Astrocyte of the spinal cord (primary cell): ENCODE results near the gene TARS1.

Experiments used
- DNase-seq: peaks from one replicate; pipeline ENCODE4 v3.0.0; 2011; ENCODE audit warnings: low read depth, low spot score
- H3K4me3 ChIP-seq: 2 replicates; pipeline ENCODE4 v1.5.1; 2011; ENCODE audit warnings: low read depth, mild to moderate bottlenecking, low read length, moderate library complexity
- in situ Hi-C: cut with HindIII; loops from 2 replicates; pipeline ENCODE4 v1.10.0; 2017; ENCODE audit warnings: low sequenced_read_pairs
- TF ChIP-seq, protein P1 (sequence below): IDR thresholded peaks from 2 replicates; pipeline ENCODE4 v1.5.1; 2012; ENCODE audit warnings: low read depth, mild to moderate bottlenecking, low read length, inconsistent platforms

The TARS1 gene

DNA sequence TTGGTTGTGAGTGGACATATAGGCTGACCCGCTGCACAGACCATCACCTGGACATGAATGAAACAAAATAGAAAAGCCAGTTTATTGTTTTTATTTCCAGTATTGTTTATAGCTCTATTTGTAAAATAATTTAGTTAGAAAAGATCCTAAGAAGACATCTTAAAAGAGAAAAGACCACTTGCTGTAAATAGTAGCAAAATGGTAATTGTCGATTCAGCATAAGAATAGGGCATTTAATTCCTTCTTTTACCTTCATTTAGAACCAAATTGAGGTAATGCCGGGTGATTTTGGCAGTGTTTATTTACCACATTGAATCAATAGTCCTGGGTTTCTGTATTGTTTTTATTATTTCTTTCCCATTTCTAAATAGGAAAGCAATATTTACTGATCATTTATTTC lies 7.4 kb downstream of the TARS1 start:
- DNase-seq = no peak
- in situ Hi-C loops = no loop called here
- TF ChIP-seq, protein P1, sequence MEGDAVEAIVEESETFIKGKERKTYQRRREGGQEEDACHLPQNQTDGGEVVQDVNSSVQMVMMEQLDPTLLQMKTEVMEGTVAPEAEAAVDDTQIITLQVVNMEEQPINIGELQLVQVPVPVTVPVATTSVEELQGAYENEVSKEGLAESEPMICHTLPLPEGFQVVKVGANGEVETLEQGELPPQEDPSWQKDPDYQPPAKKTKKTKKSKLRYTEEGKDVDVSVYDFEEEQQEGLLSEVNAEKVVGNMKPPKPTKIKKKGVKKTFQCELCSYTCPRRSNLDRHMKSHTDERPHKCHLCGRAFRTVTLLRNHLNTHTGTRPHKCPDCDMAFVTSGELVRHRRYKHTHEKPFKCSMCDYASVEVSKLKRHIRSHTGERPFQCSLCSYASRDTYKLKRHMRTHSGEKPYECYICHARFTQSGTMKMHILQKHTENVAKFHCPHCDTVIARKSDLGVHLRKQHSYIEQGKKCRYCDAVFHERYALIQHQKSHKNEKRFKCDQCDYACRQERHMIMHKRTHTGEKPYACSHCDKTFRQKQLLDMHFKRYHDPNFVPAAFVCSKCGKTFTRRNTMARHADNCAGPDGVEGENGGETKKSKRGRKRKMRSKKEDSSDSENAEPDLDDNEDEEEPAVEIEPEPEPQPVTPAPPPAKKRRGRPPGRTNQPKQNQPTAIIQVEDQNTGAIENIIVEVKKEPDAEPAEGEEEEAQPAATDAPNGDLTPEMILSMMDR = no peak

DNA sequence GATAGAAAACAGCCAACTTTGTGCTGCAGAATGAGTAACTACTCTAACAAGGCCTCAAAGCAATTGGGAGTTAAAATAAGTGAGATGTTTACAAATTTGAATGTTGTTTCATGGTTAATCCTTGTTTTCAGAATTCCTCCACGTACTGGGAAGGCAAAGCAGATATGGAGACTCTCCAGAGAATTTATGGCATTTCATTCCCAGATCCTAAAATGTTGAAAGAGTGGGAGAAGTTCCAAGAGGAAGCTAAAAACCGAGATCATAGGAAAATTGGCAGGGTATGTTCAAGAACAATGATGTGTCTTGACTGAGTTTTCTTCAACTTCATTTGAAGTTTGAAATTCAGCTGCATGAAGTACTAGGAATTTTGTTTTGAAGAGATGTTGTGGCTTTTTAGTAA lies 16.4 kb downstream of the TARS1 start:
- in situ Hi-C loops = no loop called here
- TF ChIP-seq, protein P1 = no peak
- no peak for DNase-seq
- no peak overlapping the region for H3K4me3 ChIP-seq

More for the DNA sequence above, 7.4 kb downstream of the TARS1 start:
- H3K4me3 ChIP-seq = no peak overlapping the region

DNA sequence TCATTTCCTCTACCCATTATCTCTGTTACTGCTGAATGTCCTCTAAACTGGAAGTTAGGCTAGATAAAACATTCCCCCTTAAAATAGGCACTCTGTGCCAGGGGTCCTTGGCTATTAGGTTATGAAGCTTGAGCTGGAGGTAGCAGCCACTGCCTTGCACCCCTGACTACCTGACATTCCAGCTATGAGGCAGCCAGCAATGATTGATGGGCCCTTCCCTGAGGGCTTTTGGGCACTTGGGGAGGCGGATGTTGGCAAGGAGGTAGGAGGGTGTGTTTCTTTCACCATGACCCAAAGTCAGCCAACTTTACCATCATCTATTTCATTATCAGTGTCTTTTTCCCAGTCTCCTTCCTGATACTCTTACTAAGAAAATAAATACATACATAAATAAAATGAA lies 17.1 kb downstream of the TARS1 start:
- H3K4me3 ChIP-seq = no peak overlapping the region
- TF ChIP-seq, protein P1 = no peak
- in situ Hi-C loops = no loop called here
- DNase-seq = no peak

DNA sequence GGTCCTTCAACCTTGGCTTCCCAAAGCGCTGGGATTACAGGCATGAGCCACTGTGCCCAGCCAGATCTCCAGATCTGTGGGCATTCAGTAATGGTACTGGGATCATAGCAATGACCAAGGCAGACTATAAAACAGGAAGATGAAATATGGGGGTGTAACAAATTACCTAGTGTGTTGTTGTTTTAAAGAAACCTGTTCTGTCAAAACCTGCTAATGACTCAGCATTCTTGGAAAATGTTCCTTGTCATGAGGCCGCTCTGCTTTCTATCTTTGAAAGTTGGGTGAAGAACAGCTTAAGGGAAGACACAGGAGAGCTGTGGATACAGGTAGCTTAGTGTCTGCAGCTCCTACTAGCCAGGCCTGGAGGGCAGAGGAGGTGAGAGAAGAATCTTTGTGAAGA lies 19.4 kb downstream of the TARS1 start:
- no peak overlapping the region for H3K4me3 ChIP-seq
- TF ChIP-seq, protein P1 = no peak
- DNase-seq = no peak
- in situ Hi-C loops = no loop called here

DNA sequence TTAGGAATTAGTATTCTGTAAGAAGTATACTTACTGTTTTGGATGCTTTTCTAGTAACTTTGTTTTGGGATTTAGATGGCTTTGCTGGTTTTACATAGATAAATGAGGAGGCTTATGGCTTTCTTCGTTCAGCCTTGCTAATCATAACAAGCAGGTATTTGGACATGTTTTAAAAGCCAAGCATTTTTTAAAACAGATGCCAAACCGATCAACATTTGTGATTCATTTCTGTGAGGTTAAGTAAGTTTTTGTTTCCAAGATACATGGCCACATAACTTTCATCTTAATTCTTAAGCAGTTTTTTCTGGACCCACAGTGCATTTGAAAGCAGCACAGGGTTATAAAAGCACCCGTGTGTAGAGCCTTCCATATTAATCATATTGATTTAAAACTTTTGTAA lies 21.7 kb downstream of the TARS1 start:
- TF ChIP-seq, protein P1 = no peak
- in situ Hi-C loops = no loop called here
- DNase-seq = no peak
- no peak overlapping the region for H3K4me3 ChIP-seq

DNA sequence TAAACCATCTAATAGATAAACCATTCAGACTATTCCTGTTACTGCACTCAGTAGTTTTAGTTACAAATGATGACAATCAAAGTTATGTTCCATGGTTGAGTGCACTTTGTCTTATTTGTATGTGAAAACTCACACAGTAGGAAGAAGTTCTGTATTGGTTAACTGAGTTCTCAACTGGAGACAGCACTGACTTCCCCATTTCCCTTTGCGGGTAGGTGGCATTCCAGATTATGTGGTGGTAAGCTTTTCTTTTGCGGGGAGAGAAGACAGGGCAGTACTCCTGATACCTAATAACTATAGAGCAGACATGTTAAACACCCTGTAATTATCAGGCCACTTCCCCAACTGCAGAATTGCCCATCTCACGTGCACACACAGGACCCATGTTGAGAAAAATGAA lies 24.4 kb downstream of the TARS1 start:
- no peak overlapping the region for H3K4me3 ChIP-seq
- in situ Hi-C loops = no loop called here
- DNase-seq = no peak
- TF ChIP-seq, protein P1 = no peak

DNA sequence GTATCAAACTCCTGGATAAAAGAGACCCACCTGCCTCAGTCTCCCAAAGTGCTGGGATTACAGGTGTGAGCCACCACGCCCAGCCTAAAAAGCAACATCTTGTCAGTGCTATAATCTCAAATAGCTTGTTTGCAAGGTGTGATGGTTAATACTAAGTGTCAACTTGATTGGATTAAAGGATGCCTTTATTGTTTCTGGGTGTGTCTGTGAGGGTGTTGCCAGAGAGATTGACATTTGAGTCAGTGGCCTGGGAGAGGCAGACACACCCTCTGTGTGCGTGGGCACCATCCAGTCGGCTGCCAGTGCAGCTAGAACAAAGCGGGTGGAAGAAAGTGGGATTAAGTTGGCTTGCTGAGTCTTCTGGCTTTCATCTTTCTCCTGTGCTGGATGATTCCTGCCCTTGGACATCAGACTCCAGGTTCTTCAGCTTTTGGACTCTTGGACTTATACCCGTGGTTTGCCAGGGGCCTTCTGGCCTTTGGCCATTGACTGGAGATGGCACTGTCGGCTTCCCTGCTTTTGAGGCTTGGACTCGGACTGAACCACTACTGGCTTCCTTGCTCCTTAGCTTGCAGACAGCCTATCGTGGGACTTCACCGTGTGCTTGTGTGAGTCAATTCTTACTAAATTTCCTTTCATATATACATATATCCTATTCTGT lies 28.1 kb downstream of the TARS1 start:
- in situ Hi-C loops = no loop called here
- no peak for DNase-seq
- no peak overlapping the region for H3K4me3 ChIP-seq
- TF ChIP-seq, protein P1 = no peak
